ENCODE measurements around the gene FAM131C.
"Not testable (repeated sequence)": the region's sequence is repeated elsewhere in the genome, so short reads cannot be mapped to it uniquely, and the experiment has no call there.

The FAM131C gene

GRCh38 chr1:16112596-16113555 lies 39.4 kb upstream of the FAM131C start:
- H3K36me3 ChIP-seq (ENCODE audit: insufficient read depth, insufficient read length, low read length): no peaks in the 10 kb centered on the region
- H3K27me3 ChIP-seq (ENCODE audit: insufficient read depth, insufficient read length): peaks cover 16% of the 10 kb centered on the region
- peaks cover 17% of the 10 kb centered on the region; the same call in 1 of the 2 replicates for H3K9me3 ChIP-seq (ENCODE audit: insufficient read depth, low read length)
- H3K9ac ChIP-seq (ENCODE audit: insufficient read length, low read depth): no peak overlapping the region
- no peak for DNase-seq (ENCODE audit: low read depth, low spot score)
- TF ChIP-seq SUZ12 (IDR thresholded peaks at IDR 0.05; ENCODE audit: extremely low read depth, insufficient read depth, insufficient read length) (no peak), ZNF274 (IDR thresholded peaks at IDR 0.05; ENCODE audit: low read depth, low read length) (no peak), YY1 (IDR thresholded peaks at IDR 0.05; ENCODE audit: insufficient read depth, insufficient read length) (no peak)
- no peak overlapping the region for H3K4me3 ChIP-seq (ENCODE audit: insufficient read length, low read depth)
- H3K4me1 ChIP-seq (ENCODE audit: insufficient read depth, insufficient read length): peaks cover 27% of the 10 kb centered on the region

- no peak for DNase-seq (ENCODE audit: low read depth, low spot score)
- no peak overlapping the region for H3K4me3 ChIP-seq (ENCODE audit: insufficient read length, low read depth)
- H3K36me3 ChIP-seq (ENCODE audit: insufficient read depth, insufficient read length, low read length): no peaks in the 10 kb centered on the region
- peaks cover 20% of the 10 kb centered on the region; the same call in 1 of the 2 replicates for H3K9me3 ChIP-seq (ENCODE audit: insufficient read depth, low read length)
- H3K9ac ChIP-seq (ENCODE audit: insufficient read length, low read depth): no peak overlapping the region
- peaks cover 16% of the 10 kb centered on the region for H3K27me3 ChIP-seq (ENCODE audit: insufficient read depth, insufficient read length)
- H3K4me1 ChIP-seq (ENCODE audit: insufficient read depth, insufficient read length): peaks cover 24% of the 10 kb centered on the region
- TF ChIP-seq SUZ12 (IDR thresholded peaks at IDR 0.05; ENCODE audit: extremely low read depth, insufficient read depth, insufficient read length): no peak
- no peak for TF ChIP-seq ZNF274 (IDR thresholded peaks at IDR 0.05; ENCODE audit: low read depth, low read length)
- no peak for TF ChIP-seq YY1 (IDR thresholded peaks at IDR 0.05; ENCODE audit: insufficient read depth, insufficient read length)
Measured at GRCh38 chr1:16111771-16112595, 38.5 kb upstream of the FAM131C start.

- TF ChIP-seq YY1 (IDR thresholded peaks at IDR 0.05; ENCODE audit: insufficient read depth, insufficient read length) (no peak), SUZ12 (IDR thresholded peaks at IDR 0.05; ENCODE audit: extremely low read depth, insufficient read depth, insufficient read length) (no peak), ZNF274 (IDR thresholded peaks at IDR 0.05; ENCODE audit: low read depth, low read length) (no peak)
Measured at GRCh38 chr1:16110884-16111283, 37.4 kb upstream of the FAM131C start.

GRCh38 chr1:16110456-16110855 lies 37.0 kb upstream of the FAM131C start:
- peaks cover 16% of the 10 kb centered on the region for H3K27me3 ChIP-seq (ENCODE audit: insufficient read depth, insufficient read length)
- no peak for TF ChIP-seq ZNF274 (IDR thresholded peaks at IDR 0.05; ENCODE audit: low read depth, low read length)
- no peak overlapping the region for H3K4me3 ChIP-seq (ENCODE audit: insufficient read length, low read depth)
- no peak overlapping the region for H3K9ac ChIP-seq (ENCODE audit: insufficient read length, low read depth)
- peaks cover 21% of the 10 kb centered on the region for H3K4me1 ChIP-seq (ENCODE audit: insufficient read depth, insufficient read length)
- H3K9me3 ChIP-seq (ENCODE audit: insufficient read depth, low read length): peaks cover 20% of the 10 kb centered on the region; the same call in 1 of the 2 replicates
- no peaks in the 10 kb centered on the region for H3K36me3 ChIP-seq (ENCODE audit: insufficient read depth, insufficient read length, low read length)
- no peak for DNase-seq (ENCODE audit: low read depth, low spot score)

More at GRCh38 chr1:16110884-16111283, 37.4 kb upstream of the FAM131C start:
- Histone ChIP-seq H3K9me3 (ENCODE audit: insufficient read depth, low read length) (peaks cover 20% of the 10 kb centered on the region; the same call in 1 of the 2 replicates), H3K36me3 (ENCODE audit: insufficient read depth, insufficient read length, low read length) (no peaks in the 10 kb centered on the region), H3K27me3 (ENCODE audit: insufficient read depth, insufficient read length) (peaks cover 16% of the 10 kb centered on the region), H3K9ac (ENCODE audit: insufficient read length, low read depth) (no peak overlapping the region), H3K4me3 (ENCODE audit: insufficient read length, low read depth) (no peak overlapping the region), H3K4me1 (ENCODE audit: insufficient read depth, insufficient read length) (peaks cover 21% of the 10 kb centered on the region)
- DNase-seq (ENCODE audit: low read depth, low spot score): no peak

GRCh38 chr1:16109571-16109970 lies 36.1 kb upstream of the FAM131C start:
- peaks cover 20% of the 10 kb centered on the region; the same call in 1 of the 2 replicates for H3K9me3 ChIP-seq (ENCODE audit: insufficient read depth, low read length)
- no peak overlapping the region for H3K4me3 ChIP-seq (ENCODE audit: insufficient read length, low read depth)
- H3K36me3 ChIP-seq (ENCODE audit: insufficient read depth, insufficient read length, low read length): no peaks in the 10 kb centered on the region
- H3K9ac ChIP-seq (ENCODE audit: insufficient read length, low read depth): no peak overlapping the region
- peaks cover 12% of the 10 kb centered on the region for H3K4me1 ChIP-seq (ENCODE audit: insufficient read depth, insufficient read length)
- H3K27me3 ChIP-seq (ENCODE audit: insufficient read depth, insufficient read length): peaks cover 10% of the 10 kb centered on the region
- no peak for DNase-seq (ENCODE audit: low read depth, low spot score)
- TF ChIP-seq ZNF274 (IDR thresholded peaks at IDR 0.05; ENCODE audit: low read depth, low read length): no peak
- no peak for TF ChIP-seq SUZ12 (IDR thresholded peaks at IDR 0.05; ENCODE audit: extremely low read depth, insufficient read depth, insufficient read length)
- no peak for TF ChIP-seq YY1 (IDR thresholded peaks at IDR 0.05; ENCODE audit: insufficient read depth, insufficient read length)

GRCh38 chr1:16107039-16107438 lies 33.6 kb upstream of the FAM131C start:
- DNase-seq (ENCODE audit: low read depth, low spot score); H3K9ac ChIP-seq (ENCODE audit: insufficient read length, low read depth); H3K4me1 ChIP-seq (ENCODE audit: insufficient read depth, insufficient read length); H3K4me3 ChIP-seq (ENCODE audit: insufficient read length, low read depth); H3K27me3 ChIP-seq (ENCODE audit: insufficient read depth, insufficient read length); H3K36me3 ChIP-seq (ENCODE audit: insufficient read depth, insufficient read length, low read length): not testable (repeated sequence)
- peaks cover 27% of the 10 kb centered on the region; the same call in 1 of the 2 replicates for H3K9me3 ChIP-seq (ENCODE audit: insufficient read depth, low read length)

- Histone ChIP-seq H3K27me3 (ENCODE audit: insufficient read depth, insufficient read length) (no peaks in the 10 kb centered on the region), H3K4me3 (ENCODE audit: insufficient read length, low read depth) (no peak overlapping the region), H3K4me1 (ENCODE audit: insufficient read depth, insufficient read length) (peaks cover 2% of the 10 kb centered on the region), H3K9ac (ENCODE audit: insufficient read length, low read depth) (no peak overlapping the region), H3K9me3 (ENCODE audit: insufficient read depth, low read length) (peaks cover 9% of the 10 kb centered on the region; the same call in 1 of the 2 replicates), H3K36me3 (ENCODE audit: insufficient read depth, insufficient read length, low read length) (no peaks in the 10 kb centered on the region)
- DNase-seq (ENCODE audit: low read depth, low spot score): no peak
- TF ChIP-seq ZNF274 (IDR thresholded peaks at IDR 0.05; ENCODE audit: low read depth, low read length) (no peak), YY1 (IDR thresholded peaks at IDR 0.05; ENCODE audit: insufficient read depth, insufficient read length) (no peak)
Measured at GRCh38 chr1:16101623-16102022, 28.2 kb upstream of the FAM131C start.
